ENCODE results near the gene ZDHHC8. TPM values are rescaled to one million over a fixed set of nuclear protein-coding genes. Genes with fewer than 3 reads are reported as not detected.
A peak's percentile ranks its signal among the peaks of the same experiment; 100 is the strongest.

The ZDHHC8 gene
- total RNA-seq, 1 donor from 2014 or later, result 3.1 TPM

GRCh38 chr22:20129747-20130014, 1.9 kb upstream of the ZDHHC8 start:
- H3K9ac ChIP-seq (ENCODE audit: low read depth in 1 of 3, low read length in 3 of 3), result no peak overlapping the region
- H3K9me3 ChIP-seq (ENCODE audit: control insufficient read depth in 3 of 3, low read length in 3 of 3), result no peaks in the 10 kb centered on the region
- no peak overlapping the region for H3K27ac ChIP-seq (ENCODE audit: low read depth, low read length)
- H3K4me1 ChIP-seq (ENCODE audit: control insufficient read depth in 3 of 3, insufficient read depth in 3 of 3, low read length in 3 of 3), result peaks cover 37 to 59% (median 55%) of the 10 kb centered on the region in 3 donors
- H3K36me3 ChIP-seq (ENCODE audit: control insufficient read depth in 3 of 3, insufficient read depth in 3 of 3, low read length in 3 of 3), result peaks cover 21 to 28% (median 25%) of the 10 kb centered on the region in 3 donors
- H3K4me3 ChIP-seq (ENCODE audit: low read length in 3 of 3), result no peak overlapping the region
- no peaks in the 10 kb centered on the region for H3K27me3 ChIP-seq (ENCODE audit: control insufficient read depth in 3 of 3, insufficient read depth in 3 of 3, low read length in 3 of 3)

- Histone ChIP-seq H3K9ac (ENCODE audit: low read depth in 1 of 3, low read length in 3 of 3) (peak overlapping the region in 2 of 3 donors; percentile 14 to 93), H3K4me3 (ENCODE audit: low read length in 3 of 3) (peak overlapping the region in 1 of 3 donors; percentile 82), H3K27ac (ENCODE audit: low read depth, low read length) (peak overlapping the region; percentile 81), H3K36me3 (ENCODE audit: control insufficient read depth in 3 of 3, insufficient read depth in 3 of 3, low read length in 3 of 3) (peaks cover 20 to 22% (median 21%) of the 10 kb centered on the region in 3 donors), H3K4me1 (ENCODE audit: control insufficient read depth in 3 of 3, insufficient read depth in 3 of 3, low read length in 3 of 3) (peaks cover 39 to 60% (median 58%) of the 10 kb centered on the region in 3 donors), H3K9me3 (ENCODE audit: control insufficient read depth in 3 of 3, low read length in 3 of 3) (no peaks in the 10 kb centered on the region), H3K27me3 (ENCODE audit: control insufficient read depth in 3 of 3, insufficient read depth in 3 of 3, low read length in 3 of 3) (no peaks in the 10 kb centered on the region)
These were observed 1.3 kb upstream of the ZDHHC8 start for GRCh38 chr22:20130319-20130718.

- Histone ChIP-seq H3K4me3 (ENCODE audit: low read length in 3 of 3) (peak overlapping the region; percentile 78 to 83 (median 82)), H3K4me1 (ENCODE audit: control insufficient read depth in 3 of 3, insufficient read depth in 3 of 3, low read length in 3 of 3) (peaks cover 41 to 60% (median 58%) of the 10 kb centered on the region in 3 donors), H3K9me3 (ENCODE audit: control insufficient read depth in 3 of 3, low read length in 3 of 3) (no peaks in the 10 kb centered on the region), H3K27ac (ENCODE audit: low read depth, low read length) (peak overlapping the region; percentile 81), H3K27me3 (ENCODE audit: control insufficient read depth in 3 of 3, insufficient read depth in 3 of 3, low read length in 3 of 3) (no peaks in the 10 kb centered on the region), H3K36me3 (ENCODE audit: control insufficient read depth in 3 of 3, insufficient read depth in 3 of 3, low read length in 3 of 3) (peaks cover 14 to 18% (median 16%) of the 10 kb centered on the region in 3 donors), H3K9ac (ENCODE audit: low read depth in 1 of 3, low read length in 3 of 3) (peak overlapping the region; percentile 79 to 93 (median 85))
These were observed 640 bp upstream of the ZDHHC8 start for GRCh38 chr22:20130731-20131596.

- peaks cover 49 to 64% (median 63%) of the 10 kb centered on the region in 3 donors for H3K4me1 ChIP-seq (ENCODE audit: control insufficient read depth in 3 of 3, insufficient read depth in 3 of 3, low read length in 3 of 3)
- no peaks in the 10 kb centered on the region for H3K9me3 ChIP-seq (ENCODE audit: control insufficient read depth in 3 of 3, low read length in 3 of 3)
- H3K4me3 ChIP-seq (ENCODE audit: low read length in 3 of 3), result peak overlapping the region; percentile 77 to 86 (median 81)
- H3K27ac ChIP-seq (ENCODE audit: low read depth, low read length), result peak overlapping the region; percentile 62
- no peaks in the 10 kb centered on the region for H3K27me3 ChIP-seq (ENCODE audit: control insufficient read depth in 3 of 3, insufficient read depth in 3 of 3, low read length in 3 of 3)
- H3K36me3 ChIP-seq (ENCODE audit: control insufficient read depth in 3 of 3, insufficient read depth in 3 of 3, low read length in 3 of 3), result peaks cover 7 to 11% (median 8%) of the 10 kb centered on the region in 3 donors
- H3K9ac ChIP-seq (ENCODE audit: low read depth in 1 of 3, low read length in 3 of 3), result peak overlapping the region; percentile 81 to 88 (median 83)
These were observed 468 bp downstream of the ZDHHC8 start for GRCh38 chr22:20131859-20132685.

GRCh38 chr22:20132686-20133246, 1.2 kb downstream of the ZDHHC8 start:
- H3K9me3 ChIP-seq (ENCODE audit: control insufficient read depth in 3 of 3, low read length in 3 of 3), result no peaks in the 10 kb centered on the region
- H3K27ac ChIP-seq (ENCODE audit: low read depth, low read length), result peak overlapping the region; percentile 62
- H3K36me3 ChIP-seq (ENCODE audit: control insufficient read depth in 3 of 3, insufficient read depth in 3 of 3, low read length in 3 of 3), result peaks cover 0 to 5% (median 2%) of the 10 kb centered on the region in 3 donors
- no peaks in the 10 kb centered on the region for H3K27me3 ChIP-seq (ENCODE audit: control insufficient read depth in 3 of 3, insufficient read depth in 3 of 3, low read length in 3 of 3)
- peaks cover 56 to 71% (median 70%) of the 10 kb centered on the region in 3 donors for H3K4me1 ChIP-seq (ENCODE audit: control insufficient read depth in 3 of 3, insufficient read depth in 3 of 3, low read length in 3 of 3)
- peak overlapping the region; percentile 81 to 88 (median 83) for H3K9ac ChIP-seq (ENCODE audit: low read depth in 1 of 3, low read length in 3 of 3)
- H3K4me3 ChIP-seq (ENCODE audit: low read length in 3 of 3), result peak overlapping the region; percentile 77 to 86 (median 81)

GRCh38 chr22:20133930-20134549, 2.4 kb downstream of the ZDHHC8 start:
- Histone ChIP-seq H3K4me3 (ENCODE audit: low read length in 3 of 3) (peak overlapping the region in 1 of 3 donors; percentile 40), H3K9me3 (ENCODE audit: control insufficient read depth in 3 of 3, low read length in 3 of 3) (no peaks in the 10 kb centered on the region), H3K9ac (ENCODE audit: low read depth in 1 of 3, low read length in 3 of 3) (peak overlapping the region in 2 of 3 donors; percentile 5 to 45), H3K27me3 (ENCODE audit: control insufficient read depth in 3 of 3, insufficient read depth in 3 of 3, low read length in 3 of 3) (no peaks in the 10 kb centered on the region), H3K27ac (ENCODE audit: low read depth, low read length) (no peak overlapping the region), H3K4me1 (ENCODE audit: control insufficient read depth in 3 of 3, insufficient read depth in 3 of 3, low read length in 3 of 3) (peaks cover 60 to 79% (median 78%) of the 10 kb centered on the region in 3 donors), H3K36me3 (ENCODE audit: control insufficient read depth in 3 of 3, insufficient read depth in 3 of 3, low read length in 3 of 3) (peaks cover 0 to 2% (median 0%) of the 10 kb centered on the region in 3 donors)

GRCh38 chr22:20135265-20135664, 3.7 kb downstream of the ZDHHC8 start:
- peaks cover 5 to 10% (median 5%) of the 10 kb centered on the region in 3 donors for H3K36me3 ChIP-seq (ENCODE audit: control insufficient read depth in 3 of 3, insufficient read depth in 3 of 3, low read length in 3 of 3)
- H3K9me3 ChIP-seq (ENCODE audit: control insufficient read depth in 3 of 3, low read length in 3 of 3), result no peaks in the 10 kb centered on the region
- no peaks in the 10 kb centered on the region for H3K27me3 ChIP-seq (ENCODE audit: control insufficient read depth in 3 of 3, insufficient read depth in 3 of 3, low read length in 3 of 3)
- no peak overlapping the region for H3K4me3 ChIP-seq (ENCODE audit: low read length in 3 of 3)
- peak overlapping the region; percentile 51 to 68 (median 53) for H3K9ac ChIP-seq (ENCODE audit: low read depth in 1 of 3, low read length in 3 of 3)
- H3K4me1 ChIP-seq (ENCODE audit: control insufficient read depth in 3 of 3, insufficient read depth in 3 of 3, low read length in 3 of 3), result peaks cover 60 to 71% (median 68%) of the 10 kb centered on the region in 3 donors
- H3K27ac ChIP-seq (ENCODE audit: low read depth, low read length), result no peak overlapping the region

- Histone ChIP-seq H3K4me3 (ENCODE audit: low read length in 3 of 3) (peak overlapping the region in 2 of 3 donors; percentile 32 to 49), H3K36me3 (ENCODE audit: control insufficient read depth in 3 of 3, insufficient read depth in 3 of 3, low read length in 3 of 3) (peaks cover 5 to 10% (median 5%) of the 10 kb centered on the region in 3 donors), H3K9me3 (ENCODE audit: control insufficient read depth in 3 of 3, low read length in 3 of 3) (no peaks in the 10 kb centered on the region), H3K27ac (ENCODE audit: low read depth, low read length) (no peak overlapping the region), H3K9ac (ENCODE audit: low read depth in 1 of 3, low read length in 3 of 3) (peak overlapping the region; percentile 51 to 68 (median 53)), H3K4me1 (ENCODE audit: control insufficient read depth in 3 of 3, insufficient read depth in 3 of 3, low read length in 3 of 3) (peaks cover 54 to 65% (median 62%) of the 10 kb centered on the region in 3 donors), H3K27me3 (ENCODE audit: control insufficient read depth in 3 of 3, insufficient read depth in 3 of 3, low read length in 3 of 3) (no peaks in the 10 kb centered on the region)
These were observed 4.4 kb downstream of the ZDHHC8 start for GRCh38 chr22:20135806-20136602.

- Histone ChIP-seq H3K4me1 (ENCODE audit: control insufficient read depth in 3 of 3, insufficient read depth in 3 of 3, low read length in 3 of 3) (peaks cover 54 to 65% (median 62%) of the 10 kb centered on the region in 3 donors), H3K9ac (ENCODE audit: low read depth in 1 of 3, low read length in 3 of 3) (peak overlapping the region; percentile 42 to 76 (median 51)), H3K4me3 (ENCODE audit: low read length in 3 of 3) (peak overlapping the region in 2 of 3 donors; percentile 32 to 49), H3K27me3 (ENCODE audit: control insufficient read depth in 3 of 3, insufficient read depth in 3 of 3, low read length in 3 of 3) (no peaks in the 10 kb centered on the region), H3K36me3 (ENCODE audit: control insufficient read depth in 3 of 3, insufficient read depth in 3 of 3, low read length in 3 of 3) (peaks cover 7 to 11% (median 8%) of the 10 kb centered on the region in 3 donors), H3K27ac (ENCODE audit: low read depth, low read length) (no peak overlapping the region), H3K9me3 (ENCODE audit: control insufficient read depth in 3 of 3, low read length in 3 of 3) (no peaks in the 10 kb centered on the region)
These were observed 4.9 kb downstream of the ZDHHC8 start for GRCh38 chr22:20136603-20136873.

Measured in skeletal muscle tissue (tissue), 4 donors.